Stimulated activated CD8-positive, alpha-beta memory T cell treated with anti-CD3 and anti-CD28 coated beads, Interleukin-12 subunit alpha, Interleukin-12 subunit beta, amount 100 ng/mL, for 1 hour (primary cell): ENCODE measurements around the gene DUSP3.
A peak's percentile ranks its signal among the peaks of the same experiment; 100 is the strongest.

Experiments used
- DNase-seq: peaks from one replicate; pipeline ENCODE4 v3.0.0-alpha.2; 2020; ENCODE audit warnings: low read depth

The DUSP3 gene

GRCh38 chr17:43778337-43779144 lies at the start of gene DUSP3:
TSS of gene DUSP3 (minus strand) at chr17:43778977. CDS start at chr17:43778924, 53 bp downstream.
- DNase-seq: peak; percentile 43

DNA sequence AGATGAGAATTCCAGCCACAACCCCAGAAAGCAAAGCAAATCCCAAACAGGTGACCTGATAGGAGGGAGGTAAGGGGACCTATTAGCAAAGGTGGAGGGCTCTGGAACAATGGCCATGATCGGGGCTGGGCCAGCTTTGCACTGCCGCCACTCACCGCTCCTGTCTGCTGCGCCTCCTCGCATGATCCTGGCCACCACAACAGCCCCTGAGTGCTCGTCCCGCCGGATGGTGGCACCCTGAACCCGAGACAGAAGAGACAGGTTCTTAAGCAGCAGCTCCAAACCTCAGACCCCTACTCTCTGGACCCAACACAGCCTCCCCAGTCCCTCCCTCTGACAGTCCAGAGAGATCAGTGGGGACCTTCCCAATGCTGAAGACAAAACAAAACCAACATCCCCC lies 48.8 kb upstream of the DUSP3 start:
- no peak for DNase-seq

GRCh38 chr17:43826206-43826605 lies 47.4 kb upstream of the DUSP3 start:
- DNase-seq: no peak

DNA sequence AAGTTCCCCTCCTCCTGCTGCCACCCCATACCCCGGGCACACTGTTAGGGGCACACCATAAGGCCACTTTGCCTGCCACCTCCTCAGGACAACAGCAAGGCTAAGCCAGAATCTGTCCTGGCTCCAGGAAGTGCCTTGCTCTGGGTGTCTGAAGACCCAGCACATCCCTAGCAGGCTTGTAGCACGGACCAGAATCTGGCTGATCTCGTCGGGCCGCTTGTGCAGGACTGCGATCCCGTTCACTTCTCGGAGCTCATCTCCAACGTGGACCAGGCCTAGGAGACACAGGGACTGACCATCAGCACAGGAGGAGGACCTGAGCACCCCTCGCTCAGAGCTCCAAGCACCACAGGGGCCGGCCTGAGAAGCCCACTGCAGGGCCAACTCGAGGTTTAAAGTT lies 46.8 kb upstream of the DUSP3 start:
- DNase-seq: no peak

DNA sequence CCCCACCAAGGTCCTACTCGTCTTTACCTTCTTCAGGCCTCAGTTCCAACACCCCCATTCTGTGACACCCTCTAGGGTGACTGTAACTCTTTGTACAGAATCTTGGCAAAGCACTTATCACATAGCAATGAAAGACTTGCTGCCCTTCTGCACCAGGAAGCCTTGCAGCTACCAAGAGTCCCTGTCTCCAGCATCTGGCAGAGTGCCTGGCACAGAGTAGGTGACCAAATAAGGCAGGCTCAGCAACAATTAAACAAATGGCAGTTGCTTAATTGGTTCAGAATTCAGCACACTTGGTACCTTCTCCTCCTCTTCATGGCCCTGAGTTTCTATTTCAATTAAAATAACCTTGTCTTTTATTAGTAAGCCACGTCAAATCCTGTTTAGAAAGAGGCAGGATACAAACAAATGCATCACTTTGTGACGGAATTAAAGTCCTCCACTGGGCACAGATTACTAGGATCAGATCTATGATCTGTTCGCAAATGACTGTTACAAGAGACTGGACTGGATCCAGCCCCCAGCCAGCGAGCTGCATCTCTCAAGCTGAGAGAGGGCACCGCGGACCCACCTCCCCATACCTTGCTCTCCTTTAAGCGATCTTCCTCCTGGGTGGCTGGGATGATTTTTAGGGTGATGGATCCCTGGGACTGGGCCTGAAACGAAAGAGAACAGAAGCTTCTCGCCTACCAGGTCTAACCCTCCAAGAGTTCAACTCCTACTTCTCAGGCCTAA lies 44.7 kb upstream of the DUSP3 start:
- DNase-seq: no peak

- DNase-seq: no peak
These were observed 43.9 kb upstream of the DUSP3 start for GRCh38 chr17:43822570-43823190.

GRCh38 chr17:43820759-43821158 lies 42.0 kb upstream of the DUSP3 start:
- DNase-seq: no peak

DNA sequence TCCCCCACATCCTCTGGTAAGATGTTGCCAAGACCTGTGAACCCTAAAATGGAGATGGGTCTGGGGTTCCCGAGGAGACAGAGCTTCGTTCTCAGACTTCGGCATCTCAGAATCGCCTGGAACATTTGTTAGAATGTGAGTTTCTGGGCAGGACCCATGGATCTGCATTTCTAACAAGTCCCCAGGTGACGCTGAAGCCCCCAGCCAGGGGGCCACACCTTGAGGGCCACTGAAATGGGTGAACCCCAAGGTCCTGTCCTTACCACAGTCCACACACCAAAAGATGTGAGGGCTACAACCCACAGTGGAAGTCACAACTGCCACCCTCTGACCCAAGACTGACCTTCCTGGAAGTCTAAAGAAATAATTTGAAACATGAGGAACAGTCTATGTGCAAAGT lies 40.2 kb upstream of the DUSP3 start:
- DNase-seq: no peak

DNA sequence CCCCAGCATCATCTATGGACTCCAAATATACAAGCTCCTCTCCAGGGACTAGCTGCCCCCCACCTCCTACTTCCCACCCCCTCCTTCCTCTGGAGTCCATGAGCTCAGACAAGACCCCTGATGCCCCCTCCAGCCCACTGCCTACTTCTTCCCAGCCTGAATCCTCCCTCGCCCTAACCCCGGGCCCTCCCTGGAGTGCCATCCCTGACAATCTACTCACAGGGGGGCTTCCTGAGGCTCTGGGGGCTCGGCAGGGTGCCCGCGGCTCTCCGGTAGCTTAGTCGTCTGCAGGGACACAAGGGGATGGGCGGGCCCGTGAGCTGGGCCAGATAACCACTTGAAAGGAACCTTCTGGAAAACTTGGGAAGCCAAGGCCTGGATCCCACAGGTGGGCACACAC lies 39.0 kb upstream of the DUSP3 start:
- no peak for DNase-seq

GRCh38 chr17:43816336-43817320 lies 37.9 kb upstream of the DUSP3 start:
- DNase-seq: no peak

GRCh38 chr17:43814714-43815113 lies 35.9 kb upstream of the DUSP3 start:
- no peak for DNase-seq

- no peak for DNase-seq
These were observed 35.2 kb upstream of the DUSP3 start for GRCh38 chr17:43814026-43814425.

DNA sequence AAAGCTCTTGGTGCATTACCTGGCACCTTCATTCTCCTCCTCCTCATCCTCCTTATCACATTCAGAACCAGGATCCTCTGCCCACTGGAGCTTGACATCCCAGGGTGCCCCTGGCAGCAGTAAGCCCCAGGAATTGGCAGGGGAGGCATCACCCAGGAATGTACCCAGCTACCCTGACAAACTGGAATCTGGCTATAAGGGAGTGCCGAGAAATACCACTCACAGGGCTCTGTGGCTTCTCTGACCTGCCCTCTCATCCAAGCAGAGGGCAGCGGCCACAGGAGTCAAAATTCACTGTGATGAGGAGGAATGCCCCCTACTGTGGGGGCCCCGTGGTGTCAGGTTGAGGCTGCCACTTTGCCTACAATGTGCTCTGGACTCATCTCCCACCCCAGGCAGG lies 34.6 kb upstream of the DUSP3 start:
- DNase-seq: no peak

DNA sequence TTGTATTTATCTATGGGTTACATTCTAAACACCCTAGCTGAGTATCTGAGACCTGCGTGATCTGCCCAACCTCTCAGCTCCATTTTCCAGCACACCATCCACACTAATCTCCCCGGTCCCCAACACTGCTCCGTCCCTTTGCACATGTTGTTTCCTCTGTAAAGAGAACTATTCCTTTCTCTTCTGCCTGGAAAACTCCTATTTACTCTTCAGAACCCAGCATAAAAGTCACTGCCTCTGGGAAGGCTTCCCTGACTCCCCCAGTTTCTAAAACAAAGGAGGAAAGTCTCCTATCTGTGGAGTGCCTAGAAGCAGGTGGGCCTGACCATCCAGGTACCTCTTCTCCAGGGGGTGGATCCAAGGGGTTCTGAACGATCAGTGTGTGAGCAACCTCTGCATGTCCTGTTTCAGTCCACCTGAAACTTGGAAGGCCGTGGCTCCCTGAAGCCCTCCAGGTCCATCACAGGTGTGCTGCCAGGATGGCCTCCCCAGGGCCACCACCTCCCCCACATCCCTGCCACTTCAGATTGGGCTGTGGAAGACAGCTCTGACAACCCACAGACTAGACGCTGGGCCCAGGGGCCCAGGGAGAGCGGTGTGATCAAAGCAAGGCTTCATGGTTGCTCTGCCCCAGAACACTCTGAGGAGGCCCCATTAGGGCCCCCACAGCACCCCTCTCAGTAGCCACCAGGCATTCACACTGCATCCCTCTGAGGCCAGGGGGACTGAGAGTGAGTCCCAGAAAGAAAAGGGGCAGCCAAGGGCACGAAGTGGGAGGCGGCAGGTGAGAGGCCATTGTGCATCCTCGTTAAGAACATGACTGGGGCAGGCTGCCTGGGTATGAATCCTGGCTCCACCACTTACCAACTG lies 33.9 kb upstream of the DUSP3 start:
- no peak for DNase-seq

DNA sequence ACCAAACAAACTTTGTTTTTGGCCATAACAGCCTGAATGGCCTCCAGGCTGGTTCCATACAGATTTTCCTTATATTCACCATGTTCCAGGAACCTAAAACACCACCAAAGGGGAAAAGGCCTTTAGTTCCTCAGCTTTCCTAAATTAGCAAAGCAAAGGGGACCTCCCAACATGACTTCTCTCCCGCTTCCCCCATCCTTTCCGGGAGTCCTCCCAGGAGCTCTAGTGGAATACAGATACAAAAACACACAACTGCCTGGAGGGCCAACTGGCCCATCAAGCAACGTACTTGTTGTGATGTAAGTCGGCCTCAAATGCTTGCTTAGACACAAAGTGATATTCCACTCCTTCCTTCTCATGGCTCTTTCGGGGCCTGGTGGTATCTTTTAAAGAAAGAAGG lies 32.0 kb upstream of the DUSP3 start:
- DNase-seq: no peak

GRCh38 chr17:43810226-43810715 lies 31.5 kb upstream of the DUSP3 start:
- no peak for DNase-seq

GRCh38 chr17:43809121-43809520 lies 30.3 kb upstream of the DUSP3 start:
- DNase-seq: no peak

DNA sequence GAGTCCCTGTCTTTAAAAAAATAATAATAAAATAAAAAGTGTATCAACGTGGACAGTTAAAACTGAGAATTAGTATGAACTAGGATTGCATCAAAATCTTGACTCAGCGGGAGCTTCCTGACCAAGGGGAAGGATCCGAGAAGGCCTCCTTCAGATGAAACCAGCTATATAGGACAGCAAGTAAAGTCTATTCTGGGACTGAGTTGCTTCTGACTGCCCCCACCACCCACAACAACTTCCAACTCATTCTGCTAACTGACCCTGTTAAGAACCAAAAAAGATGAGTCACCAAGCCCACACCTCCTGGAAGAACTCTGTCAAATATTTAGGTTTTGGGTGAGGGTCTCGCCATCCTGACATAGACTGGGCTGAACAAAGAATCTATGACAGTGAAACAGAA lies 29.3 kb upstream of the DUSP3 start:
- DNase-seq: no peak

DNA sequence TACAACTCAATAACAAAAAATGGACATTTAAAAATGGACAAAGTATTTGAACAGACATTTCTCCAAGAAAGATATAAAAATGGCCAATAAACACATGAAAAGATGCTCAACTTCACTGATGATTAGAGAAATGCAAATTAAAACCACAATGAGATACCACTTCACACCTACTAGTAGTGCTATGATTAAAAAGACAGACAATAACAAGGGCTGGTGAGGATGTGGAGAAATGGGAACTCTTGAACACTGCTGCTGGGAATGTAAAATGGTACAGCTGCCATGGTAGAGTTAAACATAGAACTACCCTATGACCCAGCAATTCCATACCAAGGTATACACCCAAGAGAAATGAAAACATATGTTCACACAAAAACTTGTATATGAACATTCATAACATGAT lies 26.3 kb upstream of the DUSP3 start:
- DNase-seq: no peak

DNA sequence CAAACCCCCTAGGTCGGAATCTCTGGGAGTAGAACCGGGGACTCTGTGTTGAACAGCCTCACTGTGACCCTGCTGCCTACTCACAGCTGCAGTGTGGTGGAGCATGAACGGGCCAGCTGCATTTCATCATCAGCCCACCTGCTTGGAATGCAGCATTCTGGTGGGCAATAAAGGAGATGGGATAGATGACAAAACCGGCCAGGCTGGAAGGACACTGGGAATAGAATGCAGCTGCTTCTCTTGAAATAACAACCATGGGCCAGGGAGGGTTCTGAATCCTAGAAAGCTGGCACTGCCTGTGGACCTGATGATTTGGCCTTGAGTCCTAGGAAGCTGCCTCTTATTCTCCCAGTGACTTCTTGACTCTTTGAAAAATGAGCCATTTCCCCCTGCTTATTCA lies 25.0 kb upstream of the DUSP3 start:
- DNase-seq: no peak

DNA sequence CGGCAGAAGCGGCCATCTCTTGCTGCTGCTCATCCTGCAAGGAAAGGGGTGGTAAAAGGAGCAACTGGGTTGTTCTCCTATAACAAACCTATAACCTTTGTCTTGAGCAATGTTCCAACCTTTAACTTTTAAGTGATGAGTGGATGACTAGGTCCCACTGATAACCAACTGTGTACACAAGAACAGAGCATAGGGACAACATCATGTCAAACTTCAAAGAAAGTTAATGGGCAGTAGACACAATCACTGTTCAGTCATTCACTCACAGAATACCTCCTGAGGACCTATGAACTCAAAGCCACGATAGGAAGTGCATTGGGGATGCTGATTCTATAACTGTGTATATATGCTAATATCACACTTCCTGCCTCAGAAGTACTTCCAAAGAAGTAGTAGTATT lies 23.1 kb upstream of the DUSP3 start:
- DNase-seq: no peak
